Retinal pigment epithelial cell (primary cell): ENCODE data around the gene TSPOAP1.
"Not testable (repeated sequence)": the region's sequence is repeated elsewhere in the genome, so short reads cannot be mapped to it uniquely, and the experiment has no call there.

ENCODE experiments used
- DNase-seq: peaks from one replicate; pipeline ENCODE4 v3.0.0-alpha.2; 2010; ENCODE audit warnings: low read depth
- H3K4me3 ChIP-seq: 2 replicates; pipeline ENCODE4 v1.5.1; 2011; ENCODE audit warnings: mild to moderate bottlenecking, low read length, control low read depth, moderate library complexity
- TF ChIP-seq, protein P1 (sequence below): conservative IDR thresholded peaks from 2 replicates; pipeline ENCODE4 v1.5.1; 2011; ENCODE audit warnings: low read depth, low read length, control low read depth, inconsistent platforms

The TSPOAP1 gene

DNA sequence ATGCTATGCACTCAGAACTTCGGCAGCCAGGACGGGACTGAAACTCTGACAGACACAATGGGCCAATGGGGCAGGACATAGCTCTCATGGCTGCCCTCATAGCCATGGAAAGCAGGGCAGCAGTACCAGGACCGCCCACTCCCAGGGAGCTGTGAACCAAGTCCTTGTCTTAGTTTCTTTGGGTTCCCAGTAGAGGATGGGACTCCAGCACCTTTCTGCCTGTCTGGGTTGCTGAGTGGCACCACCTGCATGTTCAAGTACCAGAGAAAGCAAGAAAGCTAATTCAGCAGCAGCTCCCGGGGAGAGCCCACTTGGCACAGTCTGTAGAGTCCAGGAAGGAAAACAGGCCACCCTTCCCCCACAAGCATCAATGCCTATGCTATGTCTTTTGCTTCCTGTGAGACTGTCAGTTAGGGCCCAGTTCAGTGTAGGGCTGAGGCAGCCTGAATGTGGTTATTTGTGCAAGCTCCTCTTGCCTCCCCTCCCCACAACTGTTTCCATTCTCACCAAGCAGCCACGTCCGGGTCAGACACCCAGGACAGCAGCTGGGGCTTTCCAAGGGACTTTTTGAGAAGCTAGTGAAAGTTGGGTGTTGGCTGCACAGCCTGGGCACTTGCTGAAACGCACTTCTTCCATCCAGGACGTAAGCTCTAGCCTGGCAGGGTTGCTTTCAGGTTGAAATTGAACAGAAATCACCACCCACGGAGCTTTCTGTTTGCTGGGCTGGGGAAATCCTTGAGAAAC is 15.6 kb upstream of the TSPOAP1 start:
- no peak overlapping the region for H3K4me3 ChIP-seq
- TF ChIP-seq, protein P1, sequence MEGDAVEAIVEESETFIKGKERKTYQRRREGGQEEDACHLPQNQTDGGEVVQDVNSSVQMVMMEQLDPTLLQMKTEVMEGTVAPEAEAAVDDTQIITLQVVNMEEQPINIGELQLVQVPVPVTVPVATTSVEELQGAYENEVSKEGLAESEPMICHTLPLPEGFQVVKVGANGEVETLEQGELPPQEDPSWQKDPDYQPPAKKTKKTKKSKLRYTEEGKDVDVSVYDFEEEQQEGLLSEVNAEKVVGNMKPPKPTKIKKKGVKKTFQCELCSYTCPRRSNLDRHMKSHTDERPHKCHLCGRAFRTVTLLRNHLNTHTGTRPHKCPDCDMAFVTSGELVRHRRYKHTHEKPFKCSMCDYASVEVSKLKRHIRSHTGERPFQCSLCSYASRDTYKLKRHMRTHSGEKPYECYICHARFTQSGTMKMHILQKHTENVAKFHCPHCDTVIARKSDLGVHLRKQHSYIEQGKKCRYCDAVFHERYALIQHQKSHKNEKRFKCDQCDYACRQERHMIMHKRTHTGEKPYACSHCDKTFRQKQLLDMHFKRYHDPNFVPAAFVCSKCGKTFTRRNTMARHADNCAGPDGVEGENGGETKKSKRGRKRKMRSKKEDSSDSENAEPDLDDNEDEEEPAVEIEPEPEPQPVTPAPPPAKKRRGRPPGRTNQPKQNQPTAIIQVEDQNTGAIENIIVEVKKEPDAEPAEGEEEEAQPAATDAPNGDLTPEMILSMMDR: no peak
- no peak for DNase-seq

DNA sequence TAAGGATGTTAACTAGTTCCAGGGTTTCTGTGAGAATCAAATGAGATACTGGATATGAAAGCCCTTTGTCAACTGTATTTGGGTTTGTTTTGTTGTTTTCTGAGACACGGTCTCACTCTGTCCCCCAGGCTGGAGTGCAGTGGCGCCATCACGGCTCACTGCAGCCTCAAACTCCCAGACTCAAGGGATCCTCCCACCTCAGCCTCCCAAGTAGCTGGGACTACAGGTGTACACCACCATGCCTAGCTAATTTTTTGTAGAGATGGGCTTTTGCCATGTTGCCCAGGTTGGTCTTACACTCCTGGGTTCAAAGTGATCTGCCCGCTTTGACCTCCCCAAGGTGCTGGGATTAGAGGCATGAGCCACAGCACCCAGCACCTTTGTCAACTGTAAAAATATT is 14.5 kb upstream of the TSPOAP1 start:
- TF ChIP-seq, protein P1: no peak
- DNase-seq: no peak
- H3K4me3 ChIP-seq: no peak overlapping the region

DNA sequence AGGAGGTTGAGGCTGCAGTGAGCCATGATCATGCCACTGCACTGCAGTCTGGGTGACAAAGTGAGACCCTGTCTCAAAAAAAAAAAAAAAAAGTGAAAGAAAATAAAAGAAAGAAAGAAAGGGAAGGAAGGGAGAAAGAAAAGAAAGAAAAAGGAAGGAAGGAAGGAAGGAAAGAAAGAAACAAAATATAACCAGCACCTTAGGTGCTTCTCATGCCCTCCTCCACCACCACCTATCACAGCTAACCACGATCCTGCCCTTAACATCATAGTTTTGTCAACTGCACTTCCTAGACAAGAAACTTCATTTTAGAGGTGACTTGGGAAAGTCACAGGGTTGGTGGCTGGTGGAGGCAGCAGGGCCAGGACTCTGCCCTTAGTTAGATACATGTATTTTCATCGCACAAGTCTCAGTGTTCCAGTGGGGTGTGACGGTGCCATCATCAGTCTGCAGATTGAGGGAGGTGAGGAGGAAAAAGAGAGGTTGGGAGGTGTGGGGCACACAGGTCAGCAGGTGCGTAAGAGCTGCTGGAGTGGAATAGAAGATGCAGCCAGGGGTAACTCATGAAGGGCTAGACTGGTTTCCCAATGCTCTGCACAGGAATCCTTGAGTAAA is 13.4 kb upstream of the TSPOAP1 start:
- H3K4me3 ChIP-seq: no peak overlapping the region
- no peak for DNase-seq
- TF ChIP-seq, protein P1: no peak

DNA sequence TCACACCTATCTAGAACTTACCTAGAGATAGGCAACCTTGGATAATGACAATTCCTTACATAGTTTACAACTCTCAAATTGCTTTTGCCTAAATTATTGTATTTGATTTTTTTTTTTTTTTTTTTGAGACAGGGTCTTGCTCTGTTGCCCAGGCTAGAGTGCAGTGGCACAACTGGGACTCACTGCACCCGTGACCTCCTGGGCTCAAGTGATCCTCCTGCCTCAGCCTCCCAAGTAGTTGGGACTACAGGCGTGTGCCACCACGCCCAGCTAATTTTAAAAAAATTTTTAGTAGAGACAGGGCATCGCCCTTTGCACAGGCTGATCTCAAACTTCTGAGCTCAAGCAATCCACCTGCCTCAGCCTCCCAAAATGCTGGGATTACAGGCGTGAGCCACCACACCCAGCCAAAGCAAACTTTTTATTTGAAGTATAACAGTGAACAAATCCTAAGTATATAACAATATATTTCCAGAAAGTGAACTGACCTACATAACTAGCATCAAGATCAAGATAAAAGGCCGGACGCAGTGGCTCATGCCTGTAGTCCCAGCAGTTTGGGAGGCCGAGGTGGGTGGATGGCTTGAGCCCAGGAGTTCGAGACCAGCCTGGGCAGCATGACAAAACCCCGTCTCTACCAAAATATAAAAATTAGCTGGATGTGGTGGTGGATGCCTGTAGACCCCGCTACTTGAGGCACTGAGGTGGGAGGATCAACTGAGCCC is 12.7 kb upstream of the TSPOAP1 start:
- DNase-seq, H3K4me3 ChIP-seq: not testable (repeated sequence)

DNA sequence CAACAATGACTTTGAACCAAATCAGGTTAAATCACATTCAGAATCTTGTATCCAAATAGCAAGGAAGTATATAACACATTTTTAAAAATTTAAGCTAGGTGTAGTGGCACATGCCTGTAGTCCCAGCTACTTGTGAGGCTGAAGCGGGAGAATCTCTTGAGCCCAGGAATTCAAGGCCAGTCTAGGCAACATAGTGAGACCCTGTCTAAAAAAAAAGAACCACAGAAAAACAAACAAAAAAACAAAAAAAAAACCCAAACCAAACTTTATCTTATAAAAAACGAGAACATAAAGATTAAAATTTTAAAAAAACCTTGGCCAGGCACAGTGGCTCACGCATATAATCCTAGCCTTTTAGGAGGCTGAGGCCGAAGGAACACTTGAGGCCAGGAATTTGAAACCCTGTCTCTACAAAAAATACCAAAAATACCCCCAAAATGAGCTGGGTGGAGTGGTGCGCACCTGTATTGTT is 11.8 kb upstream of the TSPOAP1 start:
- no peak overlapping the region for H3K4me3 ChIP-seq
- TF ChIP-seq, protein P1: no peak
- no peak for DNase-seq

DNA sequence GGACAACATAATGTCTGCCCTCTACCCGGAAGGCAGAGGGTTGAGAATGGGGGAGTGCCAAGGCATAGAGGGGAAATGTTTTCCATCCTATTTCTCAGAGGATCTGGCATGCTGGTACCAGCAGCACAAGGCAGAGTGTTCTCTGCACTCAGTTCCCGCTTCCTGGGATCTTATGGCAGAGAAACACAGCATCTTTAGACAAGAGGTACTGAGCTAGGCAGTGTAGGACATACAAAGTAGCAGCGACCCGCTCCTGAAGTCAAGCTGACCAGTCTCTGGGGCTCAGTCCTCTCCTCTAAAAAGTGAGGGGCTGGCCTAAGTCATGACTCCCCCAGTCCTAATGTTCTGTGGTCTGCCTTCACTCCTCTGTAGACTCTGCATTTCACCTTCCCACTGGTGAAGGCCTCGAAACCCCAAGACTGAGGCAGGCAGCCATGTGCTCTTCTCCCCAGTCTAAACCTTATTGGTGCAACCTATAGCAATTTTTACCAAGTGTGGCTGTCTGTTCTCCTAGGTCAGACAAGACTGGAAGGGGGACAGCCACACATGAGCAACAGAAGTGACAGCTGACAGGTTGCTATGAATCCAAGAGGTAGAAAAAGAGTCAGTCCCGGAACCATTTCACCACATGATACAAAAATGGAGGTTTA is 11.3 kb upstream of the TSPOAP1 start:
- TF ChIP-seq, protein P1: no peak
- no peak for DNase-seq
- no peak overlapping the region for H3K4me3 ChIP-seq
